Right forelimb (tissue), 1 donor: ENCODE results near the gene RYR2.

Source experiments
- DNase-seq: peaks from one replicate; pipeline ENCODE4 v3.0.0-alpha.2; 2018

Gene RYR2

DNA sequence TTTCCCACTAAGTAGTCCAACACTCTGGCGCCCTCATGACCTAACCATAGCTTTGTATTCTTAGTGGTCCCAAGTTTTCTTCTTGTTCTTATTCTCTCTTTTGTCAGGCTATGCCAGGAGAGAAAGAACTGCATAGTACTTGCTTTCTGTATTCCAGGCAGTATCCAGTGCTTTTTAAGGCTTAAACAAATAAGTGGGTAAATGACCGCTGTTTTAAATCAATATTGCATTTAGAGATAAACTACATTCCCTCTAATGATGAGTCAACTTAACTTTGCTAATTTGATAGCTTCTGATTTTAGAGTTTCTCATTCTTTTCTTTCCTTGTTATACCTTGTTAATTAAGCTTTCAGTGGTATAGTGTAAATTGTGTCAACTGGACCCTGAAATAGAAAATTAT, 709.1 kb downstream of the RYR2 start:
- DNase-seq, result no peak

DNA sequence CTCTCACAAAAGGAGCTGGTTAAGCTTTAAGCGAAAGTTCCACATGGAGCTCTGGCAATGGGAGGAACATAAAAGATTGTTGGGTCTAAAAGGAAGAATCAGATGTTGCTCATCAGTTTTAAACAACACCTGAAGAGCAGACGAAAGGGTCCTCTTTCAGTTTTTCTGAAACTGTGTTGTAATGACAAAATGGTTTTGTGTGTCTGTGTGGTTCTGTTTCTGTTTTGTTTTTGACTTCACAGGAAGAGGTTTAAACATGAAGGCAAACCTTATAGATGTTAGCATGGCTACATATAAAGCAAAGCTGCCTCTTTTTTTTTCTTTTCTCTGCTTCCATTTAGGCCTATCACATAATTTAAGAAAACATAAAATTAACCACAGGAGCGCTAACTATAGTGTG, 712.6 kb downstream of the RYR2 start:
- DNase-seq, result no peak

DNA sequence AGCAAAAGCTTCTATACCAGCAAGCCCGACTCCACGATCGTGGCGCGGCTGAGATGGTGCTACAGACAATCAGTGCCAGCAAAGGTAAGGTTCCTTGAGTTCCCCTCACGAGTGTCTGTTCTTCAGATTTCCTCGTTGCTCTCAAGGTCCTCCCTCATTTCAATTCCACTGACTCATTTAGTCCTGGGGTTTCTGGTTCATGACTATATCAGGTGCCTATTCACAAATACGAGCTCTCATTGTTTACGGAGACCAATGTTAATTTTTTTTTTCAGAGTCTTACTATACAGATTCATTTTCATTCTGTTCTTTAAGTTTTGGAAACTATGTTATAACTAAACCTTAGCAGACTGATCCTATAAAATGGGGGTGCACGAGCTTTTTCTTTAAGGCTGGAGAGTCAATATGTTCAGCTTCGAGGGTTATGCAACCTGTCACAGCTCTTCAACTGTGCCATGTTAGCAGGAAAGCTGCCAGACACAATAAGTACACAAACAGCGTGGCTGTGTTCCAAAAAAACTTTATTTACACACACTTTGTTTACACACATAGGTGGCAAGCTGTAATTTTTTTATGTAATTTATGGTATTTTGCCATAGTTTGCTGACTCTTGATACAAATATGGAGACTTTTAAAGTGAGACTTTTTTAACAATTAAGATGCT, 714.5 kb downstream of the RYR2 start:
- DNase-seq, result no peak

DNA sequence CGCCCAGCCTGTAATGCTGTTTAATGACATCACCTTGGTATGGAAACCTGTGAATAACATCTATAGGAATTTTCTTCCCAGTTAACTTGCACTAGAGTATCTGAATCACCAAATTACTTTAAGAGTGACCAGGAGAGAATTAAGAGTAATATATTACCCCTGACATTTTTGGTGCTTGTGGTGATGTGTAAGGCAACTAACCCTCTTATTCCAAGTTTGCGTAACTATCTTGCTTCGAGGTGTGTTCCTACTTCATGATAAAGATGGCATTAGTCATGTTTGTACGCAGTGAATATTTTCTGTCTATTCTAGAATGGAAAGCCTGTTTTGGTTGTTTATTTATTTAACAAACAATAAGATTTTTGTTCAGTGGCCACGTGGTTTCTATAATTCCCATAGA, 717.4 kb downstream of the RYR2 start:
- no peak for DNase-seq

DNA sequence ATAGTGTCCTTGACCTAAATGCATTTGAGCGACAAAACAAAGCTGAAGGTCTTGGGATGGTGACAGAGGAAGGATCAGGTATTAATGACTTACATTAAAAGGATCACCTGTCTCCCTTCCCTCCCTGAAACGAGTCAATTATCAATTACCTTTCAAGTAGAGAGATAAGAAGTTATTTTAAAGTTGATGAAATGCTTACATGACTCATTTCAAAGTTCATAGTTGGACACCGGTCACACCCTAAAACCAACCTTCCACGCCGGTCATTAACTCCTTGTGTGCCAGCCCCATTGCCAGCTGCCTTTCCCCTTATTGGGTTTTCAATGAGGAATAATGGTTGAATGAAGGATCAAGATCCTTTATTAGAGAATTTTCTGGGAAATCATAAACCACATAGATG, 719.0 kb downstream of the RYR2 start:
- DNase-seq, result no peak

DNA sequence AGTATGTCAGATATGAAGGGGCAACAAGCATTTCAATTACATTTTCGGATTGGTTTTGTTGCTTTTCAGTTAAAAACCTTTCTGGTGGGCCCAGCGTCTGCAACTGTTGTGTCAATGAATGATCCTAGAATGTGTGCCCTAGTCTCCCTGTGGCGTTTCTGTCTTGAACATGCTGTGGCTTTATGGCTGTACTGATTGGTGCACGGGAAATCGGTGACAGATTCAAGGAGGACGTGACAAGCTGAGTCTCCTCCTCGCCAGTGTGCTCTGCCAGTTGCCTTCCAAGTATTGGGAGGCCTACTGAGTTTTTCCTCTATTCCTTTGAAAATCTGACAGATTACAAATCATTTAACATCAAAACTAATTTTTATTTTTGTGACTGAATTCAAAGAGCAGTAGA, 721.2 kb downstream of the RYR2 start:
- no peak for DNase-seq

DNA sequence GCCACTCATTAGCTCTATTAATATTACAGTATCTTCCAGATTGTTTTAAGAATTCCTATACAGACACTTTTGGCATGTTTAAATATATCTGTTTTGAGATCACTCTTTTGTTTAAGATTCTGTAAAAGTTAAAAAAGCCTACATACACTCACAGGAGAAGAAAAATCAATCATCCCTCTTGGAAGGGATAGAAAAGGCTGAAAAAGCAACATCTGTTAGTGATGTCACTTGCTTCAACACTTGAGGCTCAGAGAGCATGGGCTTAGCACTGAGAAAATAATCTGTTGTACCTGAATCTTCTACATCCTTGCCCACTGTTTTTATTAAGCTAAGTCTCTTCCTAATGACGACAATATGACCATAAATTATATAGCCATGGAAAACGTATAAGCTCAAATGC, 721.8 kb downstream of the RYR2 start:
- DNase-seq, result no peak

DNA sequence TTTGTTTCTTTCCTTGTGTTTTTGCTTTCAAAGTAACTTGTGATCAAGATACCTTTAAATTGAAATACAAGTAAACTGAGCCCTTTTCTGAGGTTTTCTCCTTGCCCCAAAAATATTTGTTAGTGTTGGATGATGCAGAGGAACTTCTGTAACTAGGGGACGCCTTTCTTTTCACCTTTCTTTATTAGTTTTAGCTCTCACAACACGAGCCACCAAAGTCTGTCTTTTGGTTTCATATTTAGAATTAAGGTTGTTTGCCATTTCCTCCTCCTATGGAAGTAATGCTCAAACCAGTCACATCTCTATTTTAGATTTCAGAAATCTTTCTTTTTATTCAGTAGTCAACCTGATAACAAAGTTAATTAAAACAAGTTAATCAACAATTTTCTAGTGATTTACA, 727.9 kb downstream of the RYR2 start:
- DNase-seq, result no peak

DNA sequence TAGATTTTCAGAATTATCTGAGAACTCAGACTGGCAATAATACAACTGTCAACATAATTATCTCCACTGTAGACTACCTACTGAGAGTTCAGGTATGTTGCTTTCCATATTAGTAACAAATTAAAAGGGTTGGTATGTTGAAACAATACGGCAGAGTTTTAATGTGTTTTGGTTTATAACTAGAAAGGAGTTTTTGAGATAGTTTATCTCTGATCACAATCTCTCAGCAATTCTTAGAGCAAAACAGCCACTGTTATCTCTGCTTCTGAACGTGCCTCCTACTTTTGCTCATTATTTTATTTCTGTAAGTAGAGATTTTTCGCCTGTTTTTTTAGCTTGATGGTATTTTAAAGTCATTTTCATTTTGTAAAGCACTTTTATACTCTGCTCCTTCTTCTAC, 730.0 kb downstream of the RYR2 start:
- no peak for DNase-seq

DNA sequence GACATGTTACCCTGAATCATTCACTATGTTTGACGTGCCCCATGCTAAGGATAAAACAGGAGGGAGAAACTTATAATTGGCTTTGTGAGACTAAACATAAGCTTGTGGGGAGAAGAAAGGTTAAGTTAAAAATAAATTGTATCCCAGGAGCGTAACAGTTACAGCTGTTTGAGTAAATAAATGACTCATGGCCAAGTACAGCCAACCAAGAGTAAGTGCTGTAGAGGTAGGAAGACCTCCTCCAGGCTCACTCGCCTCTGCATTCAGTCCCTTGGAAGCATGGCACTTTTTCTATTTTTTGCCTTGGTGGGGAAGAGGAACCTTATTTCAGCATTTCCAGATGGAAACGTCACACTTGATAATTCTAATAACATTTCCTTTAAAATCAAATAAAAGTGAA, 732.3 kb downstream of the RYR2 start:
- DNase-seq, result no peak

DNA sequence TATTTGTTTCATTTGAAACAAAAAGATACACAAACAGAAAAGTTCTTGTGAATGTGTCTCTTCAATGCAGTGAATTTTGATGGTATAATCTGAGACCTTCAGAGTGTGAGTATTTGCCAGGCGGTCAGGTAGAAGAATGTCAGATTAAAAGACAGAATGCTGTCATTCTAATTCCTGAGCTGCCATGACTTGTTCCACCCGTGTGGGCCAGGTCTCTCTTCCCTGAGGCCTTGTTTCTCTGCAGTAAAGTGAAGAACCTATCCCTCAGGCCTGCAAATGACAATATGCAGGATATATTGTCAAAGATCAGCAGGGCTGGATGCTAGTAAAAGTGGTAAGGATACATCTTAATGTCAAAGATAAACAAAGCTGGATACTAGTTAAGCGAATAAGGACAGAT, 737.4 kb downstream of the RYR2 start:
- no peak for DNase-seq

DNA sequence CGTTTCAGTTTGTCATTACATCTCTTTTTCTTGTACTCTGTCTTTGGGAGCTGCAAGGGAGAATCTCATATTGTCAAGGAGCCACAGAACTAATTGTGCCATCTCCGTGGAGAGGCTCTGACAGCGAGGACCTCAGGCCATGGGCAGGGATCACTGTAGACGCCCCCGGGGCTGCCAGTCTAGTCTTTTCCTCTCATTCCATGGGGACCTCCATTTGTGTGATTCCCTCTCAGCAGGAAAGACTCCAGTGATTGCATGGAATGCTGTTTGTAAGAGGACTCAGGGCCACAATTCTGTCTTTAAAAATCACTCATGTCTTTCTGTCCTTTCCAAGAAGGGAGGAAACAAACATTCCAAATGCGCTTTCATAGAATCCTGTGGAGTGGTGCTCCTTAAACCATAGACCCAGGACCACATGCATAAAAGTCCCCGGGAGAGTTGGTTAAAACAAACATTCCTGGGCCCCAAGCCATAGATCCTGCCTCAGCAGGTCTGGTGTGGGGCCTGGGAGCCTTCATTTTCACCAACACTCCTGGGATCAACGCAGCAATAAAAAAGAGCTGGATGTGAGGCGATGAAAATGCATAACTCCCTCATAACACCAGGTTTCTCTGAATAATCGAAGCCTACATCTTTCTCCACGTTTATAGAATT, 744.2 kb downstream of the RYR2 start:
- no peak for DNase-seq

DNA sequence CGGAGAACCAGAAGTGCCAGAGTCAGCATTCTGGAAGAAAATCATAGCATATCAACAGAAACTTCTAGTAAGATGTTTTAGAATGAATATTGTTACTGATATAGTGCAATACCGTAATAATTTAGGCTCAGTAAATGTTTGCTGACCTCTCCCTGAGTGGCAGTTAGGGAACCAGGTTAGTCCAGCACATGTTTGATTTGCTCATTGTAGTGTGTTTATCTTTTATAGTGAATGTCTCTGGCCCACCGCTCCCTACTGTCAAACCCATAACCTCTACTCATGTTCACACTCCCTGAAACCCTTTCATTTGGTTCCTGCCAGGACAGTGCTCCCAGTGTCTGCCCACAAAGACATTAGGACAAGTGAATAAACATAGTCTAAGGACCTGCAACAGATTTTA, 746.1 kb downstream of the RYR2 start:
- no peak for DNase-seq

DNA sequence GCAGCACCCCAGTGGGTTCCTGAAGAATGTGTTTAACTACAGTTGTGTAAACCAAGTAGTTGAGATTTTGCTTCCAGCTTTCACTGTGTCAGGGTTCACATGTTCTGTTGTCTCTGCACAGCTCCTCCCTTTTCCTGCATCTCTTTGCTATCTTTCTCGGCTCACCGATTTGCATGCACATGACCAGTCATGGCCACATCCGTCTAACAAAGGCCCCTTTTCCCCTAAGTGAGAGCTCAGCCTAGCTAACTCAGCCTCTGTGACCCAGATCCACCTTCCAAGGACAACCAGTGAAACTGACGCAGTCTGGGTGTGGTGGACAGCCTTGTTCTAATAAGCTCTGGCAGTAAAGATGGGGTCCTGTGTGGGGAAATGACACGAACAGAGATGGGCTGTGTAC, 747.6 kb downstream of the RYR2 start:
- no peak for DNase-seq

DNA sequence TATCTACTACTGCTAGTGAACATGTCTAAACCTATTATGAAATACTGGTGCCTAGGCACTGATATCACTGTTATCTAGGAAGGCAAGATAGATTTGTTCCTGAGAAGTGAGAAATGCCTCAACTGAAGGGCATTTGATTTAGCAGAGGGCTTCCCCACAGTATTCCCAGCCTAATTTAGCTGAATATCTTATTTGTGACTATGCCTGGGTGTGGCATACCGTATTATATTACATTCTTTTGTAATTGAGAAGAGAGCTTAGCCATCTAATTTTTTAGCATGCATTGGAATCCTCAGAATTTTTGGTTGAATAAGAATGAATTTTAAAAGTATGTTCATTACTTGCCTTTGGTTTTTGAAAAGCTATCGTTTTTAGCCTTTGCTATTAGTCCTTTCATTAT, 749.6 kb downstream of the RYR2 start:
- no peak for DNase-seq

DNA sequence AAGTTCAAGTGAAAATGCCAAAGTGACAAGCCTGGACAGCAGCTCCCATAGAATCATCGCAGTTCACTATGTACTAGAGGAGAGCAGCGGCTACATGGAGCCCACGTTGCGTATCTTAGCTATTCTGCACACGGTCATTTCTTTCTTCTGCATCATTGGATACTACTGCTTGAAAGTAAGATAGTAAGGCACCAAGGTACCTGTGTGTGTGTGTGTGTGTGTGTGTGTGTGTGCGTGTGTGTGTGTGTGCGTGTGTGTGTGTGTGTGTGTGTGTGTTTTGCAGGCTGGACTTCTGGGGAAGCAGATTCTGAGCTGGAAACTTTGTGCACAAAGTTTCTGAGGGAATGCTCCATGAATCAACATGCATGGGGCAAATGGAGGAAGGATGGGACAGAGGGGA, 750.2 kb downstream of the RYR2 start:
- DNase-seq, result no peak

DNA sequence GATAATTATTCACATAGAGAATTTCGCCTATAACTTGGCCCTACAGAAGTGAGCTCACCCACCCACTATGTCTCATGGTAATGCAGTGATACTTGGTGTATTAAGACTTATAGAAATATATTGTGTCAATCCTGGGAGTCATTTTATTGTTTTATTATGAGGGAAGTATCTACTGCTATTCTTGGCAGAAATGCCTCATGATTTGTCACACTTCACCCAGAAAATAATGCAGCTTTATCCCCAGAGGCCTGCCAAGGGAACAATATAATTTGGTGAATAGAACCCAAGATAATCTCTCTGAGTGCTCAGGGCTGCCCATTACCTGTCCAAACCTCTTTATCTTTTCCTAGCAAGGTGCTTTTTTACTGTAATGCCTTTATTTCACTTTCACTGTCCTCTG, 750.7 kb downstream of the RYR2 start:
- DNase-seq, result no peak

DNA sequence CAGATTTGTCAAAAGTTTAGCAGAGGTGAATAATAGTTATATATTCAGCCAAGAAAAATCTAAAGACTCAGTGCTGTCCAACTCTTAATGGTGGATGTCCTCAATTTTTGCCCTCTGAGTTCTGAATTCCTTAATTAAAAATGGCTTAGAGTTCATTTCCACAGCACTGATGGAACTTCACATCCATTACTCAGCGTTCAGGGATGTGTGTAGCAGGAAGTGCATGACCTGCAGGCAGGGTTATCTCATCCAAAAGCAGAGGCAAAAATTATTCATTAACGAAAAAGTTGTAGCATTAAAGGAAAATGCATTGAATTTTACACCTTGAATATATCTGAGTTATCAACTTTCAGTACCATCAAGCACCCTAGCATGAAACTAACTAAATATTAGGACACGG, 752.1 kb downstream of the RYR2 start:
- DNase-seq, result no peak

DNA sequence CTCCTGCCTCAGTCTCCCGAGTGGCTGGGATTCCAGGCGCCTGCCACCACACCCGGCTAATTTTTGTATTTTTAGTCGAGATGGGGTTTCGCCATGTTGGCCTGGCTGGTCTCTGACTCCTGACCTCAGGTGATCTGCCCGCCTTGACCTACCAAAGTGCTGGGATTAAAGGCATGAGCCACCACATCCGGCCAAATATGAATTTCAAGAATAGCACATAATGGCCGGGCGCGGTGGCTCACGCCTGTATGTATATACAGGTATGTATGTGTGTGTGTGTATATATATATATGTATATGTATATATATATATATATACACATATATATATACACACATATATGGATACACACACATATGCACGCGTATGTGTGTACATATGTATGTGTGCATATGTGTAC, 753.6 kb downstream of the RYR2 start:
- no peak for DNase-seq

DNA sequence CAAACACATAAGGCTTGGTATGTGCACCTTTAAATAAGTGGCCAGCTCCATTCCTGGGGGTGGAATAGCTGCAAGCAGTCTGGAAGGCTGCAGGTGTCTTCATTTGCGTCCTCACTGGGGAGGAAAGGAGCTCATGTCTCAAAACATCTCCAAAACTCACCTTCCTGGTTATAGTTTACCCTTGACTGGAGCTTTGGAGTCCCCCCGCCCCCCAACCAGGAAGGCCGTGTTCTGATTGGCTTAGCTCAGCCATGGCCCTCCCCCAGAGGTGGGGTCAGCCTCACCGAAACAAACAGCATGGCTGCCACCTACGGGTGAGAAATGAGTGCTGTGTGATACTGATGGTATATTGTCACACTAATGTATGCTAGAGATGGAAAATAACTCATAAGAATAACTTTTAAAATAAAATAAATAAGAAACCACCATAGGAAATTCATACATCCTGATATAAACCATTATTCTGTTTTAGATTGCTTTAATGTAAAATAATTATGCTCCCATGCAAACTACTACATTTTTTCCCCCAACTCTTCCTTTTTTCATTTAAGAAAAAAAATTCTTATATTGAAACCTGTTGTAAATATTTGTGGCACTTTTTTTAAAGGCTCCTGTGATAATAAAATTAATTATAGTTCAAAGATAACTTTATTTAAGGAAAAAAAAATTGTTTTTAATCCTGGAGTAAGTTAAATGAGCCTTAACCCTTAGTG, 757.9 kb downstream of the RYR2 start:
- DNase-seq, result peak; percentile 54

DNA sequence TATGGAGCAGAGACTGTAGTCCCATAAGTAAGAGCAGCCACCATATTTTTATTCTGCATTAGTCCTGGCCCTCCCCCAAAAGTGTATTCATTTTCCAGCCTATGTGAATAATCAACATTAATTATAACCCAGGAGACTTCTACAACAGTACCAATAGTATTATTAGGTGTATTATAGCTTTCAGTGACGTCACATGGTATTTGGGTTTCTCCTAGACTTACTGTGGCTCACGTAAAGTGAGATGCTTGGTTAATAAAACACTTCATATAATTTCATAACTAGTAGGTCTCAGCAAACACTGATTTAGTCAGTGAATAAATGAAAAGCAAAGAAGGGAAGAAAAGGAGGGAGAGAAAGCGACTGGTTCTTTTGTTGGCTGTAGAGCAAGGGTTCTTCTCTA, 762.5 kb downstream of the RYR2 start:
- DNase-seq, result no peak

DNA sequence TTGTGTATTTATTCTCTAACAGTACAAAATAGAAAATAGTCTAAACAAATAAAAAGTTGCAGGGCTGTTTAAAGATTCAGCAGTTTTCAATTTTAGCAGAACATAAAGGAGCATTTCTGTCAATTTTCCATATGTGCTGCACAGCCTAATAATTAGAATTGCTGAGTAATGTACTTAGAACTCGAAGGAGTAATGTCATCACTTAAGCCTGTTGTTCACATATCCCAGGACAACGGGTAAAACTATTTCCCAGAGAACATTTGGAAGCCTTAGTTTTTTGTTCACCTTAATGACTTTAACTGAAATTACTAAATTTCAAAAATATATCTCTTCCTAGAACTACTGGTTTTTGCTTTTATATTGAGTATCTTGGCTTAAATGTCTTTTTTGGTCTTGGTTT, 767.1 kb downstream of the RYR2 start:
- no peak for DNase-seq

DNA sequence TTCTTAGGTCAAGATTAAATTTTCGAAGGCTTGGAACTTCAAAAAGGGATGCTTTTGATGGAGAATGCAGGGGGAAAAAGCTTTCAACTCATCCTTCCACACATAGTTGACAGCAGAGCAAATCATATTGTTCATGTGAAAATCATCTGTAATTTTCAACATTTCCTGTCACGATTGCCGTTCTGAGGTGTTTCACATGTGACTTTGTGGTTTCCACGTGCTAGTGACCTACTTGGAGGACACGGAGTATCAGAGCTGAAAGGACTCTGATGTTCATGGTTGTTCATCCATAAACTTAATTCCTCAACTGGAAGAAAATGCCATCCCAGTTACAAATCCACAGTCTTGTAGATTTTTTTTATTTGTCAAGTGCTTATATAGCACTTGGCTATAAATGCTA, 769.6 kb downstream of the RYR2 start:
- no peak for DNase-seq

DNA sequence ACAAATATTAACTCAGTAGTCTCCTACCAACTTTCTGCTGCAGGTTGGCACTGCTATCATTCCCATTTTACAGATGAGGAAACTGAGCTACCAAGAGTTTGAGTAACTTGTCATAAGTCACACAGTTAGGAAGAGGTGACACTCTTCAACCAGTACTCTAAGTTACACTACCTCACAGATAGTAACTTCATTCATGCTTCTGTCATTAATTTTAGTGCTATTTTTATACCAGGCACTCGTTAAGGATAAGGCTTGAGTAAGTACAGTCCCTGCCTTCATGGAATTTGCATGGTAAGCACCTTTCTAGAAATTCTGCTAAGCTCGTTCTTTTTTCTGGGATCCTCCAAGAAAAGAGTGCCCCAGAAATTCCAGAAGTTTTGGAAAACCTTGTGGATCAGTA, 770.1 kb downstream of the RYR2 start:
- DNase-seq, result no peak
